ENCODE results near the gene BCHE. TPM values are rescaled to one million over a fixed set of nuclear protein-coding genes. Genes with fewer than 3 reads are reported as not detected.

The BCHE gene
- total RNA-seq, 1 donor, result not detected

- no peak overlapping the region for H3K4me3 ChIP-seq (ENCODE audit: insufficient read depth, low read length)
- no peaks in the 10 kb centered on the region for H4K20me1 ChIP-seq (ENCODE audit: insufficient read depth, low read length)
- H3K36me3 ChIP-seq (ENCODE audit: insufficient read depth, low read length), result no peaks in the 10 kb centered on the region
- no peaks in the 10 kb centered on the region for H3K9me3 ChIP-seq (ENCODE audit: low read depth, low read length)
- no peaks in the 10 kb centered on the region for H3K79me2 ChIP-seq (ENCODE audit: insufficient read depth, low read length)
- H3K4me2 ChIP-seq (ENCODE audit: insufficient read depth, low read length), result no peak overlapping the region
- no peak overlapping the region for H3K27ac ChIP-seq (ENCODE audit: low read depth, low read length)
- no peaks in the 10 kb centered on the region for H3K27me3 ChIP-seq (ENCODE audit: insufficient read depth, low read length)
- H3K4me1 ChIP-seq (ENCODE audit: insufficient read depth, low read length), result no peaks in the 10 kb centered on the region
- no peak overlapping the region for H2AFZ ChIP-seq (ENCODE audit: low read length)
- DNase-seq (ENCODE audit: insufficient read length, low spot score, missing footprints), result no peak
- no peak for TF ChIP-seq CTCF (IDR thresholded peaks at IDR 0.05; ENCODE audit: extremely low read depth, low read depth, low read length)
Measured at GRCh38 chr3:165778891-165779290, 58.3 kb downstream of the BCHE start.

- H3K79me2 ChIP-seq (ENCODE audit: insufficient read depth, low read length), result no peaks in the 10 kb centered on the region
- H2AFZ ChIP-seq (ENCODE audit: low read length), result no peak overlapping the region
- H3K27me3 ChIP-seq (ENCODE audit: insufficient read depth, low read length), result no peaks in the 10 kb centered on the region
- no peak for DNase-seq (ENCODE audit: insufficient read length, low spot score, missing footprints)
- no peaks in the 10 kb centered on the region for H3K9me3 ChIP-seq (ENCODE audit: low read depth, low read length)
- TF ChIP-seq CTCF (IDR thresholded peaks at IDR 0.05; ENCODE audit: extremely low read depth, low read depth, low read length), result no peak
- H3K4me2 ChIP-seq (ENCODE audit: insufficient read depth, low read length), result no peak overlapping the region
- no peaks in the 10 kb centered on the region for H4K20me1 ChIP-seq (ENCODE audit: insufficient read depth, low read length)
- H3K36me3 ChIP-seq (ENCODE audit: insufficient read depth, low read length), result no peaks in the 10 kb centered on the region
- no peak overlapping the region for H3K4me3 ChIP-seq (ENCODE audit: insufficient read depth, low read length)
- H3K27ac ChIP-seq (ENCODE audit: low read depth, low read length), result no peak overlapping the region
- H3K4me1 ChIP-seq (ENCODE audit: insufficient read depth, low read length), result no peaks in the 10 kb centered on the region
Measured at GRCh38 chr3:165778456-165778855, 58.8 kb downstream of the BCHE start.

- H3K36me3 ChIP-seq (ENCODE audit: insufficient read depth, low read length), result no peaks in the 10 kb centered on the region
- no peaks in the 10 kb centered on the region for H3K27me3 ChIP-seq (ENCODE audit: insufficient read depth, low read length)
- H3K9me3 ChIP-seq (ENCODE audit: low read depth, low read length), result no peaks in the 10 kb centered on the region
- no peak overlapping the region for H3K4me2 ChIP-seq (ENCODE audit: insufficient read depth, low read length)
- no peak overlapping the region for H3K4me3 ChIP-seq (ENCODE audit: insufficient read depth, low read length)
- H3K27ac ChIP-seq (ENCODE audit: low read depth, low read length), result no peak overlapping the region
- no peaks in the 10 kb centered on the region for H3K4me1 ChIP-seq (ENCODE audit: insufficient read depth, low read length)
- no peak for TF ChIP-seq CTCF (IDR thresholded peaks at IDR 0.05; ENCODE audit: extremely low read depth, low read depth, low read length)
- no peaks in the 10 kb centered on the region for H3K79me2 ChIP-seq (ENCODE audit: insufficient read depth, low read length)
- H2AFZ ChIP-seq (ENCODE audit: low read length), result no peak overlapping the region
- DNase-seq (ENCODE audit: insufficient read length, low spot score, missing footprints), result no peak
- no peaks in the 10 kb centered on the region for H4K20me1 ChIP-seq (ENCODE audit: insufficient read depth, low read length)
Measured at GRCh38 chr3:165775824-165776223, 61.4 kb downstream of the BCHE start.

GRCh38 chr3:165770781-165771180, 66.4 kb downstream of the BCHE start:
- no peak for TF ChIP-seq CTCF (IDR thresholded peaks at IDR 0.05; ENCODE audit: extremely low read depth, low read depth, low read length)
- no peaks in the 10 kb centered on the region for H3K9me3 ChIP-seq (ENCODE audit: low read depth, low read length)
- no peak overlapping the region for H3K4me2 ChIP-seq (ENCODE audit: insufficient read depth, low read length)
- H3K27ac ChIP-seq (ENCODE audit: low read depth, low read length), result no peak overlapping the region
- no peaks in the 10 kb centered on the region for H3K4me1 ChIP-seq (ENCODE audit: insufficient read depth, low read length)
- H3K4me3 ChIP-seq (ENCODE audit: insufficient read depth, low read length), result no peak overlapping the region
- no peak for DNase-seq (ENCODE audit: insufficient read length, low spot score, missing footprints)
- no peaks in the 10 kb centered on the region for H4K20me1 ChIP-seq (ENCODE audit: insufficient read depth, low read length)
- H2AFZ ChIP-seq (ENCODE audit: low read length), result no peak overlapping the region
- H3K27me3 ChIP-seq (ENCODE audit: insufficient read depth, low read length), result no peaks in the 10 kb centered on the region
- no peaks in the 10 kb centered on the region for H3K79me2 ChIP-seq (ENCODE audit: insufficient read depth, low read length)
- H3K36me3 ChIP-seq (ENCODE audit: insufficient read depth, low read length), result no peaks in the 10 kb centered on the region

Measured in osteoblast (primary cell).